Germinal center (tissue), 1 donor: ENCODE data around the gene EXOC4.
"Not testable (repeated sequence)": the region's sequence is repeated elsewhere in the genome, so short reads cannot be mapped to it uniquely, and the experiment has no call there.

Source experiments
- DNase-seq: peaks from one replicate; pipeline ENCODE4 v3.0.0; 2012; ENCODE audit warnings: mixed read lengths, low spot score

EXOC4 gene

GRCh38 chr7:133985300-133985699 lies 732.4 kb downstream of the EXOC4 start:
- DNase-seq, result no peak

- no peak for DNase-seq
Observed at GRCh38 chr7:133987582-133987981, 734.7 kb downstream of the EXOC4 start.

GRCh38 chr7:133993547-133993946 lies 740.7 kb downstream of the EXOC4 start:
- no peak for DNase-seq

- not testable (repeated sequence) for DNase-seq
Observed at GRCh38 chr7:133994100-133994499, 741.2 kb downstream of the EXOC4 start.

GRCh38 chr7:133997463-133997862 lies 744.6 kb downstream of the EXOC4 start:
- no peak for DNase-seq

- DNase-seq, result no peak
Observed at GRCh38 chr7:133999178-133999577, 746.3 kb downstream of the EXOC4 start.

- DNase-seq, result no peak
Observed at GRCh38 chr7:134004829-134005505, 752.1 kb downstream of the EXOC4 start.

GRCh38 chr7:134009314-134010110 lies 756.6 kb downstream of the EXOC4 start:
- DNase-seq, result no peak

GRCh38 chr7:134013249-134013648 lies 760.4 kb downstream of the EXOC4 start:
- DNase-seq, result no peak

GRCh38 chr7:134014935-134015334 lies 762.1 kb downstream of the EXOC4 start:
- no peak for DNase-seq

- no peak for DNase-seq
Observed at GRCh38 chr7:134016223-134016941, 763.5 kb downstream of the EXOC4 start.

GRCh38 chr7:134016942-134017303 lies 764.0 kb downstream of the EXOC4 start:
- no peak for DNase-seq

GRCh38 chr7:134018306-134018705 lies 765.4 kb downstream of the EXOC4 start:
- DNase-seq, result no peak

- DNase-seq, result no peak
Observed at GRCh38 chr7:134019251-134019650, 766.4 kb downstream of the EXOC4 start.

GRCh38 chr7:134021836-134022235 lies 769.0 kb downstream of the EXOC4 start:
- DNase-seq, result no peak

- DNase-seq, result no peak
Observed at GRCh38 chr7:134022286-134022911, 769.5 kb downstream of the EXOC4 start.

GRCh38 chr7:134024739-134025138 lies 771.9 kb downstream of the EXOC4 start:
- DNase-seq, result no peak

- DNase-seq, result no peak
Observed at GRCh38 chr7:134028853-134029252, 776.0 kb downstream of the EXOC4 start.

GRCh38 chr7:134029743-134030142 lies 776.9 kb downstream of the EXOC4 start:
- no peak for DNase-seq

- DNase-seq, result no peak
Observed at GRCh38 chr7:134030460-134030865, 777.6 kb downstream of the EXOC4 start.

- no peak for DNase-seq
Observed at GRCh38 chr7:134031835-134032617, 779.1 kb downstream of the EXOC4 start.

GRCh38 chr7:134034652-134035051 lies 781.8 kb downstream of the EXOC4 start:
- no peak for DNase-seq
